Measurements from ENCODE around the gene ZBTB11.
"Not testable (repeated sequence)": the region's sequence is repeated elsewhere in the genome, so short reads cannot be mapped to it uniquely, and the experiment has no call there.

ZBTB11 gene

GRCh38 chr3:101618726-101619125 is 58.2 kb downstream of the ZBTB11 start:
- DNase-seq (ENCODE audit: low read depth), result no peak

DNA sequence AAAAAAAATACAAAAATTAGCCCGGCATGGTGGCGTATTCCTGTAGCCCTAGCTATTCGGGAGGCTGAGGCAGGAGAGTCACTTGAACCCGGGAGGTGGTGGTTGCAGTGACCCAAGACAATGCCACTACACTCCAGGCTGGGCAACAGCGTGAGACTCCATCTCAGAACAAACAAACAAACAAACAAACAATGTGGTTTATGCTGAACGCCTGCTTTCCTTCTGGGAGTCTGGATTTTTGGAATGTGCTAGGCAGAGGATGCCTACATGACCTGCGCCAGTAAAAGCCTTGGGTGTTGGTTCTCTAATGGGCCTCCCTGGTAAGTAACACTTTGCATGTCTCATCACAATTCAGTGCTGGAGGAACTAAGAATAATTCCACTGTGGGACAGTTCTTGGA is 59.5 kb downstream of the ZBTB11 start:
- DNase-seq (ENCODE audit: low read depth), result no peak

GRCh38 chr3:101615525-101615924 is 61.4 kb downstream of the ZBTB11 start:
- no peak for DNase-seq (ENCODE audit: low read depth)

GRCh38 chr3:101613014-101613413 is 63.9 kb downstream of the ZBTB11 start:
- DNase-seq (ENCODE audit: low read depth), result not testable (repeated sequence)

DNA sequence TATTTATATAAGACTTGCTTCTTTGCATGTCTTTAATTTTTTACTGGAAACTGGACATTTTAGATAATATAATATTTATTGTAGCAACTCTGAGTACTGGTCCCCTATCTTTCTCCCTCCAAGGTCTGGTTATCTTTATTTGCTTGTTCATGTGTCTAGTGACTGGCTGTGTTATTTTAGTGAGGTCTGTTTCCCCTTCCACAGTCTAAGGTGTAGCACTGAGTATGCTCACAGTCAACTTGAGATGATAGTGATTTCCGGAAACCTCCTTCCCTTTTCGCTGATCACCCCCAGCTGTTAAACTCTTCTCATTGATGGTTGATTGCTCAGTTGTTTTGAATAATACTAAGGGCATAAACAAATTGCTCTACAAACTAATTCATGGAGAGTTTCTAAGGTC is 65.9 kb downstream of the ZBTB11 start:
- no peak for DNase-seq (ENCODE audit: low read depth)

- not testable (repeated sequence) for DNase-seq (ENCODE audit: low read depth)
Measured at GRCh38 chr3:101605398-101605797, 71.5 kb downstream of the ZBTB11 start.

DNA sequence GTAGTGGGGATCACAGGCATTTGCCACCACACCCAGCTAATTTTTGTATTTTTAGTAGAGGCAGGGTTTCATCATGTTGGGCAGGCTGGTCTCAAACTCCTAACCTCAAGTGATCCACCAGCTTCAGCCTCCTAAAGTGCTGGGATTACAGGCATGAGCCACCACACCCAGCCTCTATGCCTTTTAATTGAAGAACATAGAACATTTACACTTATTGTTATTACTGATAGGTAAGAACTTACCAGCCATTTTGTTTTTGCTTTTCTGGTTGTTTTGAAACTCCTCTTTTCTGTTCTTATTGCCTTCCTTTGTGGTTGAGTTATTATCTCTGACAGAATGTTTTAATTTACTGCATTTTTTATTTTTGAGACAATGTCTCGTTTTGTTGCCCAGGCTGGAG is 73.7 kb downstream of the ZBTB11 start:
- DNase-seq (ENCODE audit: low read depth), result no peak

GRCh38 chr3:101602731-101603130 is 74.2 kb downstream of the ZBTB11 start:
- DNase-seq (ENCODE audit: low read depth), result no peak
